DOHH2 (cell line): ENCODE data around the gene ST6GALNAC1.

Experiments used
- H3F3A ChIP-seq: fragments of 200-600 bp; sonication (generic), shearing (Covaris generic); 2 replicates; pipeline ENCODE4 v1.6.0; 2016; ENCODE audit warnings: antibody characterized with exemption, mild to moderate bottlenecking; ENCODE audit not compliant: control insufficient read depth, insufficient read depth
- H3K27ac ChIP-seq: fragments of 200-600 bp; sonication (generic); 2 replicates; pipeline ENCODE4 v1.5.1; 2014; ENCODE audit warnings: low read depth, mild to moderate bottlenecking, low read length, moderate library complexity
- H3K27me3 ChIP-seq: fragments of 200-600 bp; sonication (generic); 2 replicates; pipeline ENCODE4 v1.6.1; 2014; ENCODE audit warnings: mild to moderate bottlenecking, low read length, mixed read lengths; ENCODE audit not compliant: control insufficient read depth
- H3K36me3 ChIP-seq: fragments of 200-600 bp; sonication (generic); 2 replicates; pipeline ENCODE4 v1.6.1; 2014; ENCODE audit warnings: mild to moderate bottlenecking, low read length, moderate library complexity, mixed read lengths; ENCODE audit not compliant: control insufficient read depth
- H3K4me1 ChIP-seq: fragments of 200-600 bp; sonication (generic); 2 replicates; pipeline ENCODE4 v1.6.1; 2014; ENCODE audit warnings: mild to moderate bottlenecking, low read length, mixed read lengths; ENCODE audit not compliant: control insufficient read depth
- H3K4me2 ChIP-seq: fragments of 200-600 bp; sonication (generic); 2 replicates; pipeline ENCODE4 v1.6.0; 2014; ENCODE audit warnings: mild to moderate bottlenecking, low read length, moderate library complexity
- H3K4me3 ChIP-seq: fragments of 200-600 bp; sonication (generic); 2 replicates; pipeline ENCODE4 v1.5.1; 2014; ENCODE audit warnings: mild to moderate bottlenecking, low read length, mixed read lengths
- H3K79me2 ChIP-seq: fragments of 200-600 bp; sonication (generic); 2 replicates; pipeline ENCODE4 v1.6.1; 2014; ENCODE audit warnings: mild to moderate bottlenecking, low read length, mixed read lengths; ENCODE audit not compliant: control insufficient read depth
- H3K9me2 ChIP-seq: fragments of 200-600 bp; sonication (generic); replicated peaks from 2 replicates; pipeline ENCODE4 v1.6.1; 2014; ENCODE audit warnings: mild to moderate bottlenecking, low read length, mixed read lengths; ENCODE audit not compliant: control insufficient read depth
- H3K9me3 ChIP-seq: fragments of 200-600 bp; sonication (generic); 2 replicates; pipeline ENCODE4 v1.6.1; 2014; ENCODE audit warnings: antibody characterized with exemption, low read length, mixed read lengths; ENCODE audit not compliant: control insufficient read depth, insufficient read depth
- H4K20me1 ChIP-seq: fragments of 200-600 bp; sonication (generic); 2 replicates; pipeline ENCODE4 v1.6.0; 2014; ENCODE audit warnings: low read depth, mild to moderate bottlenecking, antibody characterized with exemption, low read length, moderate library complexity; ENCODE audit not compliant: control insufficient read depth, insufficient read depth
- CTCF ChIP-seq: fragments of 200-600 bp; sonication (generic); IDR thresholded peaks from one replicate; pipeline ENCODE4 v1.5.1; 2014; ENCODE audit warnings: antibody characterized with exemption, mild to moderate bottlenecking, low read depth, low read length; ENCODE audit not compliant: poor library complexity, severe bottlenecking
- EZH2phosphoT487 ChIP-seq: fragments of 200-600 bp; sonication (generic); IDR thresholded peaks from 2 replicates; pipeline ENCODE4 v1.6.1; 2017; ENCODE audit warnings: borderline replicate concordance, mild to moderate bottlenecking, antibody characterized with exemption, low read length, moderate library complexity, mixed read lengths

The ST6GALNAC1 gene

GRCh38 chr17:76682296-76682695 is 38.7 kb upstream of the ST6GALNAC1 start:
- H4K20me1 ChIP-seq: no peaks in the 10 kb centered on the region
- peaks cover 18% of the 10 kb centered on the region for H3K27me3 ChIP-seq
- H3K36me3 ChIP-seq: no peaks in the 10 kb centered on the region
- H3K27ac ChIP-seq: no peak overlapping the region
- H3F3A ChIP-seq: no peaks in the 10 kb centered on the region
- TF ChIP-seq CTCF (no peak), EZH2phosphoT487 (no peak)
- H3K9me3 ChIP-seq: no peaks in the 10 kb centered on the region
- no peaks in the 10 kb centered on the region for H3K9me2 ChIP-seq
- no peaks in the 10 kb centered on the region for H3K4me1 ChIP-seq
- H3K4me2 ChIP-seq: no peak overlapping the region
- H3K79me2 ChIP-seq: no peaks in the 10 kb centered on the region
- no peak overlapping the region for H3K4me3 ChIP-seq

GRCh38 chr17:76681222-76682137 is 37.9 kb upstream of the ST6GALNAC1 start:
- Histone ChIP-seq H3K4me2 (no peak overlapping the region), H3K79me2 (no peaks in the 10 kb centered on the region), H3K4me3 (no peak overlapping the region), H3K9me2 (no peaks in the 10 kb centered on the region), H3K27me3 (peaks cover 18% of the 10 kb centered on the region), H4K20me1 (no peaks in the 10 kb centered on the region), H3F3A (no peaks in the 10 kb centered on the region), H3K27ac (no peak overlapping the region), H3K9me3 (no peaks in the 10 kb centered on the region), H3K36me3 (no peaks in the 10 kb centered on the region), H3K4me1 (no peaks in the 10 kb centered on the region)
- TF ChIP-seq CTCF (peak; percentile 93), EZH2phosphoT487 (no peak)

- TF ChIP-seq CTCF: no peak
- TF ChIP-seq EZH2phosphoT487: no peak
- Histone ChIP-seq H3K9me2 (no peaks in the 10 kb centered on the region), H3K27me3 (peaks cover 18% of the 10 kb centered on the region), H3K4me1 (no peaks in the 10 kb centered on the region), H3K79me2 (no peaks in the 10 kb centered on the region), H4K20me1 (no peaks in the 10 kb centered on the region), H3F3A (no peaks in the 10 kb centered on the region), H3K36me3 (no peaks in the 10 kb centered on the region), H3K9me3 (no peaks in the 10 kb centered on the region), H3K4me2 (no peak overlapping the region), H3K4me3 (no peak overlapping the region), H3K27ac (no peak overlapping the region)
Measured at GRCh38 chr17:76679239-76679638, 35.7 kb upstream of the ST6GALNAC1 start.
